NT2/D1 (cell line): ENCODE results near the gene BRD1.

ENCODE experiments used
- DNase-seq: peaks from one replicate; pipeline ENCODE4 v3.0.0-alpha.2; 2011; ENCODE audit warnings: low read depth, low spot score
- H3K27me3 ChIP-seq: 2 replicates; pipeline ENCODE4 v1.6.0; 2011; ENCODE audit warnings: mild to moderate bottlenecking; ENCODE audit not compliant: insufficient read length, insufficient read depth
- H3K36me3 ChIP-seq: 2 replicates; pipeline ENCODE4 v1.6.1; 2011; ENCODE audit warnings: mild to moderate bottlenecking, low read length, mixed read lengths; ENCODE audit not compliant: insufficient read depth, insufficient read length
- H3K4me1 ChIP-seq: 2 replicates; pipeline ENCODE4 v1.5.1; 2011; ENCODE audit not compliant: insufficient read depth, insufficient read length
- H3K4me3 ChIP-seq: 2 replicates; pipeline ENCODE4 v1.5.1; 2011; ENCODE audit warnings: low read depth; ENCODE audit not compliant: insufficient read length
- H3K9ac ChIP-seq: 2 replicates; pipeline ENCODE4 v1.6.0; 2011; ENCODE audit warnings: low read depth; ENCODE audit not compliant: insufficient read length
- H3K9me3 ChIP-seq: 2 replicates; pipeline ENCODE4 v1.5.1; 2011; ENCODE audit warnings: mild to moderate bottlenecking, low read length; ENCODE audit not compliant: insufficient read depth
- SUZ12 ChIP-seq: IDR thresholded peaks from 2 replicates; pipeline ENCODE4 v1.6.1; 2011; ENCODE audit not compliant: insufficient read length, insufficient read depth; ENCODE audit errors: extremely low read depth
- YY1 ChIP-seq: IDR thresholded peaks from 2 replicates; pipeline ENCODE4 v1.6.1; 2011; ENCODE audit not compliant: insufficient read length, insufficient read depth
- ZNF274 ChIP-seq: IDR thresholded peaks from 2 replicates; pipeline ENCODE4 v1.6.1; 2011; ENCODE audit warnings: mild to moderate bottlenecking, low read depth, low read length

The BRD1 gene

DNA sequence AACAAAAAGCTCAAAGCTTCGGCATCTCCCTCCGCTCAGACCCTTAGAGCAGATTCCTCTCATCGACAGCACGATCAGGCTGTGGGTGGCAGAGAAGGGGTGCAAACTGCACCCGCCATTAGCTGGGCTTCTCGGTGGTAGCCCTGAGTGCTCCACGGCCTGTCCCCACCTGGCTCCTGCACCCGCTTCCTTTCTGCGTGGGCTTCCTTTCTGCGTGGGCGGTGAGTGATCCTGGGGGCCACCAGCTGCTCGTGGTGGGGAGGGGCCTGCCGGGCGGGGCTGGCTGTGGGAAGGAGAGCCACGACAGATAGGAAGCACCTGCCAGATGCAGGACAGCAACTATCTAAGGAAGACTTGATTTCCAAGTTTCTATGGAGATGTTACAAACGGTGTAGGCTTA, 55.0 kb downstream of the BRD1 start:
- H3K9ac ChIP-seq = no peak overlapping the region
- DNase-seq = no peak
- peaks cover 47% of the 10 kb centered on the region for H3K36me3 ChIP-seq
- H3K4me1 ChIP-seq = peaks cover 2% of the 10 kb centered on the region
- H3K27me3 ChIP-seq = no peaks in the 10 kb centered on the region
- TF ChIP-seq SUZ12 (no peak), YY1 (no peak), ZNF274 (no peak)
- H3K4me3 ChIP-seq = no peak overlapping the region
- H3K9me3 ChIP-seq = no peaks in the 10 kb centered on the region

DNA sequence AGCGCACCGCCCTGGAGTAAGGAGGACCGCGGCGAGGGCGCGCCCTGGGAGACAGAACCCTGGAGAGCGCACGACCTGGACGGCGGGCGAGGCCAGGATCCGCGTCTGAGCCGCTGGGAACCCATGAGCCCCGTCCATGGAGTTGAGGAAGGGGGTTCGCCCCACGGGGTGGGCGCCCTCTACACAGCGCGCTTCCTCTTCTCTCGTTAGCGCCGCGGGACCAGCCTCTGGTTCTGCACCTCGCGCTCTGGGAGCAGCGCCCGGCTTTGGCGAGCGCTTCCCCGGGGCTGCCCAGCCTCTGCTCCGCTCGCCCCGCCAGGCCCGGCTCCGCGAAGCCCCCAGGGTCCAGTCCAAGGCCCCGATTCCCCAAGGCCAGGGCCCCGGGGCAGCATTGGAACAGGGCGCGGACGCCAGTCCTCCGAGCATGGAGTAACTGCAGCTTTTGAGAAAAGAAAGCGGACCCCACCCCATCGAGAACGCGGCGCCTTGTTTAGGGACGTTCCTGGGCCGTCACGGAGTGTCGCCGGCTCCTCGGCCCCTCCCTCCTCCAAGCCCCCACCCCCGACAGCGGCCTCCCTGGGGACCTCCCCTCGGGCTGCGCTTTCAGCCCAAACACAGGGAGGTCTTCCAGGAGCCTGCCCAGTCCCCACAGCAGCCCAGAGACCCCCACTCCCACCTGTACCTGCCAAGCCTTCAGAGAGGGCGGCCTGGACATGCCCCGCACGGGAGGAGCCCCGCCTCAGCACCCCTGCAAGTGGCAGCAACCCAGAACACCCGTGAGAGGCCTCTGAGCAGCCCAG, 56.2 kb downstream of the BRD1 start:
- H3K4me3 ChIP-seq = no peak overlapping the region
- DNase-seq = no peak

DNA sequence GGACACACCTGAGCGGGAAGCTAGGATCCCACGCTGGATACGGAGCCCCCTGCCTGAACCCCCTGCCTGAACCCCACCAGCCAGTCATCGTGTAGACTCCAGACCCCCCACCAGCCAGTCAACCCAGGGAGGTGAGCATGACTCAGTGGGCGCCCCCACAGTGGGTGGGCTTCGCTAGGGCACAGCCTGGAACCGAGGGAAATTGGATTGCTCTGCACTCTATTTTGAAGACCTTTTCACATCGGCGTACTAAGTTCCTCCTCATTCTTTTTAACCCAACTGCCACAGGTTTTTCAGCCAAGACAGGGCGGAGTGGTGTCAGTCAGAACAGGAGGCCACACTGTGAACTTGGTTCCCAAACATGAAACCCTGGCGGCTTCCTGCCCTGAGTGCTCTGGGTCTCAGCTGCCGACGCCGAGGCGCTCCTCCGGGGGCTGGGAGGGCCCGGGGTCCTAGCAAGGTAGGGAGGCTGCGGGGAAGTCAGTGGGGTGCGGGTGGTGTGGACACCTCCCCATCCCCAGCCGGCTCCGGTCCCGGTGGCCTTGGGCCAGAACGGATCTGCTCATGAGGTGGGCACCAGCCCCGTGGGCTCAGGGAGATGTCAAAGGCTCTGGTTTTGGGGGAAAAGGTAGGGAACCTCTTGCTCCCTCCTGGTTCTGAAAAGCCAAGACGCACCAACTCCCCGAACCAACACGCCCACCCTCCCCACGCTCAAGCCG, 57.0 kb downstream of the BRD1 start:
- no peak overlapping the region for H3K4me3 ChIP-seq
- H3K4me1 ChIP-seq = peaks cover 2% of the 10 kb centered on the region
- H3K36me3 ChIP-seq = peaks cover 29% of the 10 kb centered on the region
- TF ChIP-seq SUZ12 (no peak), YY1 (no peak)
- DNase-seq = no peak
- no peaks in the 10 kb centered on the region for H3K27me3 ChIP-seq
- no peak overlapping the region for H3K9ac ChIP-seq
- H3K9me3 ChIP-seq = peaks cover 8% of the 10 kb centered on the region; the same call in 1 of the 2 replicates

More for the DNA sequence above, 56.2 kb downstream of the BRD1 start:
- peaks cover 35% of the 10 kb centered on the region for H3K36me3 ChIP-seq
- TF ChIP-seq ZNF274 (no peak), YY1 (no peak), SUZ12 (no peak)
- peaks cover 8% of the 10 kb centered on the region; the same call in 1 of the 2 replicates for H3K9me3 ChIP-seq
- H3K4me1 ChIP-seq = peaks cover 2% of the 10 kb centered on the region
- no peak overlapping the region for H3K9ac ChIP-seq
- H3K27me3 ChIP-seq = no peaks in the 10 kb centered on the region

DNA sequence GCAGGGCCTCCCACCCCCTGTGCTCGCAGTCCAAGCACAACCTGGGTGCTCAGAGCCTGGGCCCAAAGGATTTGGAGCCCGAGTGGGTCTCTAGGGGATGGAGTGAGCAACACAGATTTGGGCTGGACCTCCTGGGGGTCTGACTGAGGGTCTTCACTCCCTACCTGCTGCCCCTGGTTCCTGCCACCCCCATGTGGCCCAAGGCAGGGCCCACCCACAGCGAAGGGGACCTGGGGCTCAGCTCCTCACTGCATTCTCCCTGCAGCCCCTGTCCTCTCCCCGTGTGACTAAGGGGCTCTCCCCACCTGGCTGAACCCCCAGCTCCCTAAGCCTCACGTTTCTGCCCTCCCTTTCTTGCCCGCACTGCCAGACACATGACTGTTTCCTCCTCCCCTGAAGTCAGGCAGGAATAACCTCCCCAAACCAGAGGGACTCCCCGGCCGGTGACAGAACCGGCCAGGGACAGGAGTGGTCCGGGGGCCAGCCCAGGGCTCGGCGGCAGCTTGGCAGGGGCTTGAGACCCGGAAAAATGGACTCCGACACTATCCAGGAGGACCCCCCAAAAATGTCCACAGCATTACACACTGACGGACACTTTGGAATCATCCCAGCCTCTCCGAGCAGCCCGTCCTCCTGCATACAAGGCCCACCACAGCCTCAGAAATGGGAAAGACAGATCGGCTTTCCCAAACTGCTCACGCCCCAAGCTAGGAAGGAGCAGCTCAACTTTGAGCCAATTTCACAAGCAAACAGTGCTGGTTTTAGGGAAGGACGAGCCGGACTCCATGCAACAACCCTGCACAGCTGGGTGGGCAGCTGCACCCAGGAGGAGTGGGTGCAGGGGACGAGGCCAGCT, 57.8 kb downstream of the BRD1 start:
- Histone ChIP-seq H3K4me3 (no peak overlapping the region), H3K9ac (no peak overlapping the region), H3K36me3 (peaks cover 22% of the 10 kb centered on the region), H3K9me3 (peaks cover 8% of the 10 kb centered on the region; the same call in 1 of the 2 replicates), H3K4me1 (peaks cover 2% of the 10 kb centered on the region), H3K27me3 (no peaks in the 10 kb centered on the region)
- DNase-seq = no peak
- no peak for TF ChIP-seq ZNF274
- no peak for TF ChIP-seq YY1
- no peak for TF ChIP-seq SUZ12

DNA sequence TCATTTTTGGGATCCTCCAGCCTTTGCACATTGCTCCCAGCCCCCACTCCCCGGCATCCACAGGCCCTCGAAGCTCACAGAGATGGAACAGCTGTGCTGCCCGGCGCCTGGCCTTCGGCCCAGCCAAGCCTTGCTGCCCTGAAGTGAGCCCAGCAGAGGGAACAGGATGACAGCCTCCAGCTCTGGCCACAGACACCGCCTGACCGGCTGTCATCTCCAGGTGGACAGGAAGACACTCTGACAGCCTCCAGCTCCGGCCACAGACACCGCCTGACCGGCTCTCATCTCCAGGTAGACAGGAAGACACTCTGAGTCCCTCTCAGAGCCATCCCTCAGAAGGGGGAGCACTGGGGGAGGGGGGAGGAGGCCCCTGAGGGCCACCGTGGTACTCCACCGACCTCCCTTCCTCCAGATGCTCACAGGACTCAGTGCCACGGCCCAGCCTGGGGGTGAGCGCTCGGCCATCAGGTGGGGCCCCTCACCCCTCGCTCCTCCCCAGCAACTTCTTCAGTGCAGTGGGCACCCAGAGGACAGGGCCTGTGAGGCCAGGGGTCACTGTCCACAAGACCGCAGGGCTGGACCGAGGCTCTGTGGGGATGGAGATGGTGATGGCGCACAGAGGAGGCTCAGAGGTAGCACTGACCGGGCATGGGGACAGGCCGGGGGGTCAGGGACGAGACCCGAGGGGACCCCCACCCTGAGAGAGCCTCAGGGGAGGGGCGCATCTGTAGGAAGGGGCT, 58.6 kb downstream of the BRD1 start:
- no peak overlapping the region for H3K9ac ChIP-seq
- DNase-seq = no peak
- H3K4me1 ChIP-seq = peaks cover 2% of the 10 kb centered on the region
- H3K27me3 ChIP-seq = no peaks in the 10 kb centered on the region
- peaks cover 14% of the 10 kb centered on the region for H3K36me3 ChIP-seq
- TF ChIP-seq ZNF274 (no peak), SUZ12 (no peak), YY1 (no peak)
- peaks cover 8% of the 10 kb centered on the region; the same call in 1 of the 2 replicates for H3K9me3 ChIP-seq
- no peak overlapping the region for H3K4me3 ChIP-seq

GRCh38 chr22:49768077-49768910, 59.4 kb downstream of the BRD1 start:
- no peak for TF ChIP-seq YY1
- no peak for TF ChIP-seq ZNF274
- no peak for TF ChIP-seq SUZ12
- no peak overlapping the region for H3K4me3 ChIP-seq

More at GRCh38 chr22:49768077-49768910, 59.4 kb downstream of the BRD1 start:
- no peaks in the 10 kb centered on the region for H3K27me3 ChIP-seq
- H3K36me3 ChIP-seq = peaks cover 6% of the 10 kb centered on the region
- H3K9ac ChIP-seq = no peak overlapping the region
- H3K4me1 ChIP-seq = peaks cover 2% of the 10 kb centered on the region
- DNase-seq = no peak
- peaks cover 8% of the 10 kb centered on the region; the same call in 1 of the 2 replicates for H3K9me3 ChIP-seq
